ENCODE data around the gene ZNF630.

ZNF630 gene

GRCh38 chrX:48071064-48071985 lies at the start of gene ZNF630:
Gene ZNF630, minus strand, starts transcription at chrX:48071640. Its CDS starts 4,754 bp downstream, at chrX:48066886.
- TF ChIP-seq GLIS3 (CRISPR knock-in tag; IDR thresholded peaks at IDR 0.05) (no peak), SNAI2 (CRISPR knock-in tag; IDR thresholded peaks at IDR 0.05) (no peak), ZNF565 (CRISPR knock-in tag; conservative IDR thresholded peaks at IDR 0.05; ENCODE audit: low read depth) (no peak), ISL1 (CRISPR knock-in tag; IDR thresholded peaks at IDR 0.05) (no peak), TCF4 (CRISPR knock-in tag; IDR thresholded peaks at IDR 0.05; ENCODE audit: borderline replicate concordance) (no peak), ZC3H10 (CRISPR knock-in tag; IDR thresholded peaks at IDR 0.05) (no peak), CSDC2 (CRISPR knock-in tag; IDR thresholded peaks at IDR 0.05) (no peak), OSR1 (CRISPR knock-in tag; IDR thresholded peaks at IDR 0.05) (no peak)
- TF ChIP-seq, protein P1, sequence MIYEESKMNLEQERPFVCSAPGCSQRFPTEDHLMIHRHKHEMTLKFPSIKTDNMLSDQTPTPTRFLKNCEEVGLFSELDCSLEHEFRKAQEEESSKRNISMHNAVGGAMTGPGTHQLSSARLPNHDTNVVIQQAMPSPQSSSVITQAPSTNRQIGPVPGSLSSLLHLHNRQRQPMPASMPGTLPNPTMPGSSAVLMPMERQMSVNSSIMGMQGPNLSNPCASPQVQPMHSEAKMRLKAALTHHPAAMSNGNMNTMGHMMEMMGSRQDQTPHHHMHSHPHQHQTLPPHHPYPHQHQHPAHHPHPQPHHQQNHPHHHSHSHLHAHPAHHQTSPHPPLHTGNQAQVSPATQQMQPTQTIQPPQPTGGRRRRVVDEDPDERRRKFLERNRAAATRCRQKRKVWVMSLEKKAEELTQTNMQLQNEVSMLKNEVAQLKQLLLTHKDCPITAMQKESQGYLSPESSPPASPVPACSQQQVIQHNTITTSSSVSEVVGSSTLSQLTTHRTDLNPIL (CRISPR knock-in tag; IDR thresholded peaks at IDR 0.05; ENCODE audit: low read depth): no peak
- TF ChIP-seq, protein P2, sequence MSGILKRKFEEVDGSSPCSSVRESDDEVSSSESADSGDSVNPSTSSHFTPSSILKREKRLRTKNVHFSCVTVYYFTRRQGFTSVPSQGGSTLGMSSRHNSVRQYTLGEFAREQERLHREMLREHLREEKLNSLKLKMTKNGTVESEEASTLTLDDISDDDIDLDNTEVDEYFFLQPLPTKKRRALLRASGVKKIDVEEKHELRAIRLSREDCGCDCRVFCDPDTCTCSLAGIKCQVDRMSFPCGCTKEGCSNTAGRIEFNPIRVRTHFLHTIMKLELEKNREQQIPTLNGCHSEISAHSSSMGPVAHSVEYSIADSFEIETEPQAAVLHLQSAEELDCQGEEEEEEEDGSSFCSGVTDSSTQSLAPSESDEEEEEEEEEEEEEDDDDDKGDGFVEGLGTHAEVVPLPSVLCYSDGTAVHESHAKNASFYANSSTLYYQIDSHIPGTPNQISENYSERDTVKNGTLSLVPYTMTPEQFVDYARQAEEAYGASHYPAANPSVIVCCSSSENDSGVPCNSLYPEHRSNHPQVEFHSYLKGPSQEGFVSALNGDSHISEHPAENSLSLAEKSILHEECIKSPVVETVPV (CRISPR knock-in tag; IDR thresholded peaks at IDR 0.05): no peak
- peak; percentile 93 for ATAC-seq

DNA sequence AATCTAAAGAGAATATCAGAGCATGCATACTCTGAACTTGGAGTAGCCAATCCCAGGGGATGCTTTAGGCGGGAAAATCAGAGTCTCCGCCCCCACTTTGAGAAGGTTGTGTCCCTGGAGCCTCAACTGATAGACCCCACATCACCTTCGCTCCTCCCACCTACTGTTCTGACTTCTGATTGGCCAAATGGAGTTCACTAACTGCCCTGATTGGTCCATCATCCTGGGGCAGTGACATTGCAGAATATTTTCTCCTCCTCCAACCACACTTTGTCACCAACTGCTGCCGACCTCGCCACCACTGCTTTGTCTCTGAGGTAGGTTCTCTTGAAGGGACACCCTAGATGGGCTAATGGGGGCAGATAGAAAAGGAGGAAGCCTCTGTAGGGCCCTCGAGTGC lies 36.3 kb upstream of the ZNF630 start:
- TF ChIP-seq ZNF8 (CRISPR knock-in tag; IDR thresholded peaks at IDR 0.05) (no peak), ARNTL (CRISPR knock-in tag; IDR thresholded peaks at IDR 0.05; ENCODE audit: borderline replicate concordance, low read depth) (no peak), TOX (CRISPR knock-in tag; IDR thresholded peaks at IDR 0.05; ENCODE audit: borderline replicate concordance) (no peak), ZNF70 (CRISPR knock-in tag; IDR thresholded peaks at IDR 0.05) (no peak), ZFP30 (CRISPR knock-in tag; IDR thresholded peaks at IDR 0.05) (no peak), ZNF565 (CRISPR knock-in tag; conservative IDR thresholded peaks at IDR 0.05; ENCODE audit: low read depth) (no peak), ESRRG (CRISPR knock-in tag; IDR thresholded peaks at IDR 0.05) (no peak), BACH2 (CRISPR knock-in tag; IDR thresholded peaks at IDR 0.05; ENCODE audit: borderline replicate concordance) (no peak), GLIS3 (CRISPR knock-in tag; IDR thresholded peaks at IDR 0.05) (no peak), PPARA (CRISPR knock-in tag; IDR thresholded peaks at IDR 0.05; ENCODE audit: borderline replicate concordance) (no peak), TCF4 (CRISPR knock-in tag; IDR thresholded peaks at IDR 0.05; ENCODE audit: borderline replicate concordance) (no peak), SNAI2 (CRISPR knock-in tag; IDR thresholded peaks at IDR 0.05) (no peak), CSDC2 (CRISPR knock-in tag; IDR thresholded peaks at IDR 0.05) (no peak)
- TF ChIP-seq, protein P3, sequence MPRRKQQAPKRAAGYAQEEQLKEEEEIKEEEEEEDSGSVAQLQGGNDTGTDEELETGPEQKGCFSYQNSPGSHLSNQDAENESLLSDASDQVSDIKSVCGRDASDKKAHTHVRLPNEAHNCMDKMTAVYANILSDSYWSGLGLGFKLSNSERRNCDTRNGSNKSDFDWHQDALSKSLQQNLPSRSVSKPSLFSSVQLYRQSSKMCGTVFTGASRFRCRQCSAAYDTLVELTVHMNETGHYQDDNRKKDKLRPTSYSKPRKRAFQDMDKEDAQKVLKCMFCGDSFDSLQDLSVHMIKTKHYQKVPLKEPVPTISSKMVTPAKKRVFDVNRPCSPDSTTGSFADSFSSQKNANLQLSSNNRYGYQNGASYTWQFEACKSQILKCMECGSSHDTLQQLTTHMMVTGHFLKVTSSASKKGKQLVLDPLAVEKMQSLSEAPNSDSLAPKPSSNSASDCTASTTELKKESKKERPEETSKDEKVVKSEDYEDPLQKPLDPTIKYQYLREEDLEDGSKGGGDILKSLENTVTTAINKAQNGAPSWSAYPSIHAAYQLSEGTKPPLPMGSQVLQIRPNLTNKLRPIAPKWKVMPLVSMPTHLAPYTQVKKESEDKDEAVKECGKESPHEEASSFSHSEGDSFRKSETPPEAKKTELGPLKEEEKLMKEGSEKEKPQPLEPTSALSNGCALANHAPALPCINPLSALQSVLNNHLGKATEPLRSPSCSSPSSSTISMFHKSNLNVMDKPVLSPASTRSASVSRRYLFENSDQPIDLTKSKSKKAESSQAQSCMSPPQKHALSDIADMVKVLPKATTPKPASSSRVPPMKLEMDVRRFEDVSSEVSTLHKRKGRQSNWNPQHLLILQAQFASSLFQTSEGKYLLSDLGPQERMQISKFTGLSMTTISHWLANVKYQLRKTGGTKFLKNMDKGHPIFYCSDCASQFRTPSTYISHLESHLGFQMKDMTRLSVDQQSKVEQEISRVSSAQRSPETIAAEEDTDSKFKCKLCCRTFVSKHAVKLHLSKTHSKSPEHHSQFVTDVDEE (CRISPR knock-in tag; IDR thresholded peaks at IDR 0.05): no peak
- TF ChIP-seq, protein P2 (CRISPR knock-in tag; IDR thresholded peaks at IDR 0.05): no peak
- TF ChIP-seq, protein P4, sequence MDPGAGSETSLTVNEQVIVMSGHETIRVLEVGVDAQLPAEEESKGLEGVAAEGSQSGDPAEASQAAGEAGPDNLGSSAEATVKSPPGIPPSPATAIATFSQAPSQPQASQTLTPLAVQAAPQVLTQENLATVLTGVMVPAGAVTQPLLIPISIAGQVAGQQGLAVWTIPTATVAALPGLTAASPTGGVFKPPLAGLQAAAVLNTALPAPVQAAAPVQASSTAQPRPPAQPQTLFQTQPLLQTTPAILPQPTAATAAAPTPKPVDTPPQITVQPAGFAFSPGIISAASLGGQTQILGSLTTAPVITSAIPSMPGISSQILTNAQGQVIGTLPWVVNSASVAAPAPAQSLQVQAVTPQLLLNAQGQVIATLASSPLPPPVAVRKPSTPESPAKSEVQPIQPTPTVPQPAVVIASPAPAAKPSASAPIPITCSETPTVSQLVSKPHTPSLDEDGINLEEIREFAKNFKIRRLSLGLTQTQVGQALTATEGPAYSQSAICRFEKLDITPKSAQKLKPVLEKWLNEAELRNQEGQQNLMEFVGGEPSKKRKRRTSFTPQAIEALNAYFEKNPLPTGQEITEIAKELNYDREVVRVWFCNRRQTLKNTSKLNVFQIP (CRISPR knock-in tag; IDR thresholded peaks at IDR 0.05; ENCODE audit: borderline replicate concordance, low read depth): no peak
- TF ChIP-seq, protein P1 (CRISPR knock-in tag; IDR thresholded peaks at IDR 0.05; ENCODE audit: low read depth): no peak
- TF ChIP-seq, protein P5, sequence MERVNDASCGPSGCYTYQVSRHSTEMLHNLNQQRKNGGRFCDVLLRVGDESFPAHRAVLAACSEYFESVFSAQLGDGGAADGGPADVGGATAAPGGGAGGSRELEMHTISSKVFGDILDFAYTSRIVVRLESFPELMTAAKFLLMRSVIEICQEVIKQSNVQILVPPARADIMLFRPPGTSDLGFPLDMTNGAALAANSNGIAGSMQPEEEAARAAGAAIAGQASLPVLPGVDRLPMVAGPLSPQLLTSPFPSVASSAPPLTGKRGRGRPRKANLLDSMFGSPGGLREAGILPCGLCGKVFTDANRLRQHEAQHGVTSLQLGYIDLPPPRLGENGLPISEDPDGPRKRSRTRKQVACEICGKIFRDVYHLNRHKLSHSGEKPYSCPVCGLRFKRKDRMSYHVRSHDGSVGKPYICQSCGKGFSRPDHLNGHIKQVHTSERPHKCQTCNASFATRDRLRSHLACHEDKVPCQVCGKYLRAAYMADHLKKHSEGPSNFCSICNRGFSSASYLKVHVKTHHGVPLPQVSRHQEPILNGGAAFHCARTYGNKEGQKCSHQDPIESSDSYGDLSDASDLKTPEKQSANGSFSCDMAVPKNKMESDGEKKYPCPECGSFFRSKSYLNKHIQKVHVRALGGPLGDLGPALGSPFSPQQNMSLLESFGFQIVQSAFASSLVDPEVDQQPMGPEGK (CRISPR knock-in tag; IDR thresholded peaks at IDR 0.05; ENCODE audit: borderline replicate concordance): no peak

More for the DNA sequence above, 36.3 kb upstream of the ZNF630 start:
- ATAC-seq: no peak

Measured in SK-N-SH treated with all-trans-retinoic acid at 6 μM for 48 hours (cell line).